Left lung (tissue), 10 donors: ENCODE data around the gene OR51B4. TPM values are rescaled to one million over a fixed set of nuclear protein-coding genes. Genes with fewer than 3 reads are reported as not detected.

Experiments used
- ATAC-seq: fragments of 200-7000 bp; cut with Tn5 transposase; one replicate; pipeline ENCODE4 v1.9.1; 2020; ENCODE audit warnings: moderate library complexity
- DNase-seq, 4 donors: peaks; one replicate each; pipeline ENCODE4 v3.0.0-alpha.2; 2013 to 2020
- H3K27ac ChIP-seq, 2 donors: fragments of 200-600 bp; sonication (generic) in 1 of 2; one replicate each; pipeline versions ENCODE4 v1.5.0 to v1.8.0; 2020 to 2021
- H3K27me3 ChIP-seq, 2 donors: fragments of 200-600 bp; sonication (generic) in 1 of 2; one replicate each; pipeline versions ENCODE4 v1.5.0 to v1.8.0; 2020 to 2021
- H3K36me3 ChIP-seq, 2 donors: fragments of 200-600 bp; sonication (generic) in 1 of 2; one replicate each; pipeline versions ENCODE4 v1.5.0 to v1.8.0; 2020 to 2021
- H3K4me1 ChIP-seq, 2 donors: fragments of 200-600 bp; one replicate each; pipeline ENCODE4 v1.8.0; 2021
- H3K4me3 ChIP-seq, 2 donors: fragments of 200-600 bp; sonication (generic) in 1 of 2; one replicate each; pipeline versions ENCODE4 v1.5.0 to v1.8.0; 2020 to 2021; ENCODE audit warnings: mild to moderate bottlenecking in 1 of 2
- H3K9me3 ChIP-seq, 2 donors: fragments of 200-600 bp; sonication (generic) in 1 of 2; one replicate each; pipeline versions ENCODE4 v1.5.0 to v1.8.0; 2020 to 2021
- CTCF ChIP-seq, 2 donors: fragments of 200-600 bp; sonication (generic) in 1 of 2; IDR thresholded peaks; one replicate each; pipeline versions ENCODE4 v1.5.0 to v1.8.0; 2021; ENCODE audit warnings: antibody characterized with exemption in 2 of 2
- intact Hi-C, 2 donors: fragments of 100-400 bp; cut with DNase I; formaldehyde crosslinking; loops; one replicate each; pipeline versions ENCODE4 v1.11.2 to v1.14.2; 2022
- polyA plus RNA-seq, 6 donors: library from polyadenylated mRNA; unstranded; fragments of 120-200 nt; gene quantifications; one replicate each; pipeline ENCODE4 v1.2.1, GENCODE V29; 2013; ENCODE audit not compliant: insufficient read length in 6 of 6
- total RNA-seq, 2 donors: library from RNA; stranded (reverse); fragmentation: NEBNext Ultra II Directional; extraction: Animal tissue kit (Norgen Biotek cat#: 25700); gene quantifications; one replicate each; pipeline ENCODE4 v1.2.1, GENCODE V29; 2021
- donor health status: DM: no; HTN: yes; CAD: no.
- donor health status: DM: no; HTN: no; CAD: no.

Gene OR51B4
- total and polyA plus RNA-seq, 8 donors = 0.35 to 0.58 (median 0.53) TPM; not detected in 3

DNA sequence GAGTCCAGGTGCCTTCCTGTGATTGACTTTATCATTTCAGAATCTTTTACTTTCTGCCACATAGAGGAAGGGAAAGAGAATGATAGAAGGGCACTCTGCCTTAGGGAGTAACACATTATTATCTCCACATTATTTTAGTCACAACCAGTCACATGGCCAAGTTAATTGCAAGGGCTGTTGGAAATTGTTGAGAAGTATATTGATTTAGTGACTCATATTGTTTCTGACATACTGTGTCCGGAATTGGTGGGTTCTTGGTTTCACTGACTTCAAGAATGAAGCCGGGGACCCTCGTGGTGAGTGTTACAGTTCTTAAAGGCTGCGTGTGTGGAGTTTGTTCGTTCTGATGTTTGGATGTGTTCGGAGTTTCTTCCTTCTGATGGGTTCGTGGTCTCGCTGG lies 8.7 kb downstream of the OR51B4 start:
- H3K27ac ChIP-seq = no peak overlapping the region

GRCh38 chr11:5291207-5291838 lies 10.4 kb downstream of the OR51B4 start:
- H3K27ac ChIP-seq = no peak overlapping the region
- no peaks in the 10 kb centered on the region for H3K4me1 ChIP-seq
- ATAC-seq = no peak
- H3K9me3 ChIP-seq = no peaks in the 10 kb centered on the region
- no peak for DNase-seq
- no peak for TF ChIP-seq CTCF (IDR thresholded peaks at IDR 0.05)
- H3K36me3 ChIP-seq = no peaks in the 10 kb centered on the region
- H3K27me3 ChIP-seq = no peaks in the 10 kb centered on the region
- H3K4me3 ChIP-seq = no peak overlapping the region
- intact Hi-C loops = no loop called here

More for the DNA sequence above, 8.7 kb downstream of the OR51B4 start:
- Histone ChIP-seq H3K4me1 (no peaks in the 10 kb centered on the region), H3K9me3 (no peaks in the 10 kb centered on the region), H3K4me3 (no peak overlapping the region), H3K27me3 (no peaks in the 10 kb centered on the region), H3K36me3 (no peaks in the 10 kb centered on the region)
- TF ChIP-seq CTCF (IDR thresholded peaks at IDR 0.05) = no peak
- intact Hi-C loops = no loop called here
- DNase-seq (no peak), ATAC-seq (no peak)

- no peak overlapping the region for H3K4me3 ChIP-seq
- no peak overlapping the region for H3K27ac ChIP-seq
- no peaks in the 10 kb centered on the region for H3K4me1 ChIP-seq
- ATAC-seq (no peak), DNase-seq (no peak)
- no peak for TF ChIP-seq CTCF (IDR thresholded peaks at IDR 0.05)
- H3K9me3 ChIP-seq = no peaks in the 10 kb centered on the region
- intact Hi-C loops = no loop called here
- H3K36me3 ChIP-seq = no peaks in the 10 kb centered on the region
- H3K27me3 ChIP-seq = no peaks in the 10 kb centered on the region
These were observed 11.6 kb downstream of the OR51B4 start for GRCh38 chr11:5290106-5290505.

DNA sequence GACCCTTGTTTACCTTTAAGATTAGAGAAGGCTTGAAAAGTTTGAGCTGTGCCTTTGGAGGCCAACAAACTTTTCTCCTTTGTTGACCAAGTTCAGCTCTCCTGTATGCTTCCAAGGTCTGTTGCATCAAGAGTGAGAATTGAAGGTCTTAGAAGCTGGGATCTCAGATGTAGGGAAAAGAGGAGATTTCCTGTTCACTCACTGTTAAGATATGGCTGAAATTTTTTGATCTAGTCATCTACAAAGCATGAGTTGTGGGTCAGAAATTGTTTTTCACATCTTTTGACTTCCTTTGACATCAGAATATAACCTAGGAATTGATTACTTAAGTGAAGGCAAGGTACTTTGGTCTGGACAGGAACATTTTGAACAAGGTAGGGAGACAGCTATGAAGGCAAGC lies 12.1 kb downstream of the OR51B4 start:
- no peaks in the 10 kb centered on the region for H3K27me3 ChIP-seq
- ATAC-seq = no peak
- no peaks in the 10 kb centered on the region for H3K36me3 ChIP-seq
- no peaks in the 10 kb centered on the region for H3K9me3 ChIP-seq
- TF ChIP-seq CTCF (IDR thresholded peaks at IDR 0.05) = no peak
- no peak overlapping the region for H3K27ac ChIP-seq
- H3K4me3 ChIP-seq = no peak overlapping the region
- no peak for DNase-seq
- intact Hi-C loops = no loop called here
- H3K4me1 ChIP-seq = no peaks in the 10 kb centered on the region

DNA sequence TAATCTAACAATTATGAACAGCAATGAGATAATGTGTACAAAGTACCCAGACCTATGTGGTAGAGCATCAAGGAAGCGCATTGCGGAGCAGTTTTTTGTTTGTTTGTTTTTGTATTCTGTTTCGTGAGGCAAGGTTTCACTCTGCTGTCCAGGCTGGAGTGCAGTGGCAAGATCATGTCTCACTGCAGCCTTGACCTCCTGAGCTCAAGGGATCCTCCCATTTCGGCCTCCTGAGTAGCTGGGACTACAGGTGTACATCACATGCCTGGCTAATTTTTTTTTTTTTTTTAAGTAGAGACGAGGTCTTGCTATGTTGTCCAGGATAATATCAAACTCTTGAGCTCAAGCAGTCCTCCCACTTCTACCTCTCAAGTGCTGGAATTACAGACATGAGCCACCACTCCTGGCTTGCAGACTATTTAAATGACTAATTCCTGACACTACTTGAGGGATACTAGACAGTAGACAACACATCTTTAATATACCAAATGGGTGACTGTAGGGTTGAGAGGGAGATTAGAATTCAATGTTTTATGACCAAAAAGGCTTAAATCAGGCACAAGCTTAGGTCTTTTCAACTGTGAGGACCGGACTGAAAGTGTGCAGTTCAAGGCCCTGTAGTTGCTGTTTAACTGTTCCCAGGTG lies 12.7 kb downstream of the OR51B4 start:
- DNase-seq = no peak
- Histone ChIP-seq H3K27me3 (no peaks in the 10 kb centered on the region), H3K4me3 (no peak overlapping the region), H3K9me3 (no peaks in the 10 kb centered on the region), H3K27ac (no peak overlapping the region), H3K4me1 (no peaks in the 10 kb centered on the region), H3K36me3 (no peaks in the 10 kb centered on the region)
- no peak for TF ChIP-seq CTCF (IDR thresholded peaks at IDR 0.05)
- intact Hi-C loops = no loop called here
- no peak for ATAC-seq
